Activated T-helper 17 cell treated with anti-CD3 and anti-CD28 coated beads, Interleukin-2, amount 50 U/mL, for 72 hours (primary cell): ENCODE data around the gene GUK1. TPM values are rescaled to one million over a fixed set of nuclear protein-coding genes. Genes with fewer than 3 reads are reported as not detected.

Experiments used
- ATAC-seq: fragments of 150-1000 bp; cut with Tn5 transposase; replicated peaks from 2 replicates; pipeline ENCODE4 v1.10.0; 2021; ENCODE audit warnings: mild to moderate bottlenecking, moderate library complexity
- H3K27ac Mint-ChIP-seq: one replicate; pipeline ENCODE4 v1.8.0; 2022; ENCODE audit warnings: mixed read lengths
- H3K27me3 Mint-ChIP-seq: one replicate; pipeline ENCODE4 v1.8.0; 2022; ENCODE audit warnings: mixed read lengths
- H3K36me3 Mint-ChIP-seq: one replicate; pipeline ENCODE4 v1.8.0; 2022; ENCODE audit warnings: low read depth, mild to moderate bottlenecking, mixed read lengths
- H3K4me1 Mint-ChIP-seq: one replicate; pipeline ENCODE4 v1.8.0; 2022; ENCODE audit warnings: mixed read lengths
- H3K4me3 Mint-ChIP-seq: one replicate; pipeline ENCODE4 v1.8.0; 2022; ENCODE audit warnings: mild to moderate bottlenecking, mixed read lengths
- H3K9me3 Mint-ChIP-seq: one replicate; pipeline ENCODE4 v1.8.0; 2022; ENCODE audit warnings: mixed read lengths
- total RNA-seq, 2 donors: library from RNA; stranded (reverse); gene quantifications; one replicate each; pipeline ENCODE4 v1.2.3, GENCODE V29; 2022

GUK1 gene
- total RNA-seq, 2 donors from 2014 or later, result 284 to 285 TPM

- no peak overlapping the region for H3K4me3 Mint-ChIP-seq
- H3K27me3 Mint-ChIP-seq, result no peaks in the 10 kb centered on the region
- H3K36me3 Mint-ChIP-seq, result no peaks in the 10 kb centered on the region
- H3K27ac Mint-ChIP-seq, result no peak overlapping the region
- H3K9me3 Mint-ChIP-seq, result no peaks in the 10 kb centered on the region
- peaks cover 7% of the 10 kb centered on the region for H3K4me1 Mint-ChIP-seq
- no peak for ATAC-seq
Observed at GRCh38 chr1:228156515-228156881, 16.4 kb downstream of the GUK1 start.

DNA sequence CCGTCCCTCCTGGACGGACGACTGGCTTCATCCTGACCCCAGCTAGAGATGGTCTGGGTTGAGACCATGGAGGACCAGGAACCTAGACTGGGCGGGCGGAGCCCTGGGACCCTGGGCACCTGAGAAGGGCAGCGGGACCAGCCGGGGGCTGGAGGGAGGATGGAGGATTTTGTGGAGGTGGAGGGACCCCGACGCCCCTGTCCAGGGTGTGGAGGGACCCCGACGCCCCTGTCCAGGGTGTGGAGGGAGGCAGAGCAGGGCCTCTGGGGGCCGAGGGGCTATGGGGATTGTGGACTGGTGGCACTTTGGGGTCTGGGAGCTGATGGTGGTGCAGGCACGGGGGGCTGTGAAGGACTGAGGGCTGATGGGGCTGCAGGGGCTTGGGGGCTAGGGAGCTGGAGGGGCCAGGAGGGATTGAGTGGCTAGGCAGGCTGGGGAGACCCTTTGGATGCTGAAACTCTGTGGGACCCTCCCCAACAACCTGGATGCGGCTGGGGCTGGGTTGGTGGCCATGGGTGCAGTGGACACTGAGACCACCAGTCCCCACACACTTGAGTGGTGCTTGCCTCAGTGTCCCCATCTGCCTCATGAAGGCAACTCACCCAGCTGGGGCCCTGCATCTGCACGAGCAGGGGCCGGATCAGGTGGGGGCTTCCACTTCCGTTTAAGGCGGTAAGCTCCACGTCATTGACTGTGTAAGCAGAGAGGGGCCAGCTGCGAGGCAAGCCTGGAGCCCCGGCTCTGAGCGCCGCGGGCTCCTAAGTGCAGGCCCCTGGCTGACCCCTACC is 17.1 kb downstream of the GUK1 start:
- Mint-ChIP-seq H3K4me1 (peaks cover 7% of the 10 kb centered on the region), H3K4me3 (no peak overlapping the region), H3K9me3 (no peaks in the 10 kb centered on the region), H3K27me3 (no peaks in the 10 kb centered on the region), H3K27ac (no peak overlapping the region), H3K36me3 (no peaks in the 10 kb centered on the region)
- ATAC-seq, result no peak

GRCh38 chr1:228157729-228158126 is 17.6 kb downstream of the GUK1 start:
- Mint-ChIP-seq H3K4me1 (peaks cover 7% of the 10 kb centered on the region), H3K4me3 (no peak overlapping the region)

GRCh38 chr1:228158151-228159007 is 18.3 kb downstream of the GUK1 start:
- H3K4me1 Mint-ChIP-seq, result peaks cover 7% of the 10 kb centered on the region
- no peak overlapping the region for H3K4me3 Mint-ChIP-seq
- no peaks in the 10 kb centered on the region for H3K27me3 Mint-ChIP-seq
- no peak for ATAC-seq
- no peaks in the 10 kb centered on the region for H3K9me3 Mint-ChIP-seq
- no peak overlapping the region for H3K27ac Mint-ChIP-seq
- H3K36me3 Mint-ChIP-seq, result no peaks in the 10 kb centered on the region

More at GRCh38 chr1:228157729-228158126, 17.6 kb downstream of the GUK1 start:
- Mint-ChIP-seq H3K27me3 (no peaks in the 10 kb centered on the region), H3K27ac (no peak overlapping the region), H3K36me3 (no peaks in the 10 kb centered on the region), H3K9me3 (no peaks in the 10 kb centered on the region)
- ATAC-seq, result no peak

- Mint-ChIP-seq H3K36me3 (no peaks in the 10 kb centered on the region), H3K4me1 (peaks cover 9% of the 10 kb centered on the region), H3K9me3 (no peaks in the 10 kb centered on the region), H3K27me3 (no peaks in the 10 kb centered on the region), H3K4me3 (no peak overlapping the region), H3K27ac (no peak overlapping the region)
- ATAC-seq, result no peak
Observed at GRCh38 chr1:228159008-228159665, 19.1 kb downstream of the GUK1 start.

- H3K27ac Mint-ChIP-seq, result no peak overlapping the region
- H3K4me3 Mint-ChIP-seq, result no peak overlapping the region
- no peaks in the 10 kb centered on the region for H3K27me3 Mint-ChIP-seq
- ATAC-seq, result no peak
- H3K9me3 Mint-ChIP-seq, result no peaks in the 10 kb centered on the region
- peaks cover under 1% of the 10 kb centered on the region for H3K36me3 Mint-ChIP-seq
- H3K4me1 Mint-ChIP-seq, result peaks cover 7% of the 10 kb centered on the region
Observed at GRCh38 chr1:228160201-228160761, 20.2 kb downstream of the GUK1 start.

DNA sequence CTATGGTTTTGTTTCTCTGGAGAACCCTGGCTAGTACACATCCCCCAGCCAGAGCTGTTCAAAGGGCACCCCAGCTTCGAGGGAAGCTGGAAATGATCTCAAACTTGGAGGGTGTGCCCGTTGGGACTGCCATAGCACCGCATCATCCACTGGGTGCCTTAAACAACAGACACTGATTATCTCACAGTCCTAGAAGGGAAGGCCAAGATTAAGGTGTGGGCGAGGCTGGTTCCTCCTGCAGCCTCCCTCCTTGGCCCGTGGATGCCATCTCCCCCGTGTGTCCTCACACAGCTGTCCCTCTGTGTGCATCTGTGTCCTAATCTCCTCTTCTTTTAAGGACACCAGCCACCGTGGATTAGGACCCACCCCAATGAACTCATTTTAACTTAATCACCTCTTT is 21.3 kb downstream of the GUK1 start:
- peaks cover 10% of the 10 kb centered on the region for H3K36me3 Mint-ChIP-seq
- H3K27me3 Mint-ChIP-seq, result no peaks in the 10 kb centered on the region
- H3K27ac Mint-ChIP-seq, result peak overlapping the region; percentile 30
- no peak for ATAC-seq
- peaks cover 7% of the 10 kb centered on the region for H3K4me1 Mint-ChIP-seq
- no peak overlapping the region for H3K4me3 Mint-ChIP-seq
- H3K9me3 Mint-ChIP-seq, result no peaks in the 10 kb centered on the region

GRCh38 chr1:228161866-228162265 is 21.8 kb downstream of the GUK1 start:
- no peak for ATAC-seq
- no peaks in the 10 kb centered on the region for H3K9me3 Mint-ChIP-seq
- no peak overlapping the region for H3K4me3 Mint-ChIP-seq
- H3K27ac Mint-ChIP-seq, result peak overlapping the region; percentile 30
- no peaks in the 10 kb centered on the region for H3K27me3 Mint-ChIP-seq
- peaks cover 7% of the 10 kb centered on the region for H3K4me1 Mint-ChIP-seq
- peaks cover 10% of the 10 kb centered on the region for H3K36me3 Mint-ChIP-seq

DNA sequence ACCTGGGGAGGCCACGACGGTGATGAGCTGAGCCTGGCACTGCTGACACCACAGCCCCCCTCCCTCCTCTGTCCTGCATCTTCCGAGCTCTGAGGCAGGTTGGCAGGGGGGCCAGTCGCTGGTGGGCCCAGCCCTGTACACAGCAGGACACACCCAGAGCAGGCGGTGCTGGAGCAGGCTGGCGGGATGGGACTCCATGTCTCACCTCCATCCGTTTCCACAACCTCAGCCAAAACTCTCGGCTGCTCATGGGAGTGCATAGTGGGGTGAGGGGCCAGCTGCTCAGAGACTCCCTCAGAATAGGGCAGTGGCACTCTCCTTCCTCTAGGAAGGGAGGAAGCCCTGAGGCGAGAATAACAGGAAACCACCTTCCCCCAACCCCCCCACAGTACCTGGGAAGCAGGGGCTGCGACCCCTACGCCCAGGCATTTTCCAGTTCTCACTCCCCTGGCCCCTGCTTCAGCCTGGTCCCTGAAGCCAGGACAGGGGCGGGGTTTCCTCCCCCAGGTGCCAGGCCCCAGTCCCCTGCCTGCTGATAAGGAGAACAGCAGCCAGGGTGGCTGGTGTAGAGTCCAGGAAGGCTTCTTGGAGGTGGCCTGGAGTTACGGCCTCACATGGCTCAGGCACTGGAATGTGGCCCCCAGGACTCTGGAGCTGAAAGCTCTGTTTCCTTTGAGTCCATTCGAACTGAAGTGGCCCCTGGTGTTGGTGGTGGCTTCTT is 22.4 kb downstream of the GUK1 start:
- peaks cover 7% of the 10 kb centered on the region for H3K4me1 Mint-ChIP-seq
- no peak for ATAC-seq
- H3K4me3 Mint-ChIP-seq, result no peak overlapping the region
- no peaks in the 10 kb centered on the region for H3K27me3 Mint-ChIP-seq
- H3K27ac Mint-ChIP-seq, result peak overlapping the region; percentile 30
- peaks cover 10% of the 10 kb centered on the region for H3K36me3 Mint-ChIP-seq
- no peaks in the 10 kb centered on the region for H3K9me3 Mint-ChIP-seq

DNA sequence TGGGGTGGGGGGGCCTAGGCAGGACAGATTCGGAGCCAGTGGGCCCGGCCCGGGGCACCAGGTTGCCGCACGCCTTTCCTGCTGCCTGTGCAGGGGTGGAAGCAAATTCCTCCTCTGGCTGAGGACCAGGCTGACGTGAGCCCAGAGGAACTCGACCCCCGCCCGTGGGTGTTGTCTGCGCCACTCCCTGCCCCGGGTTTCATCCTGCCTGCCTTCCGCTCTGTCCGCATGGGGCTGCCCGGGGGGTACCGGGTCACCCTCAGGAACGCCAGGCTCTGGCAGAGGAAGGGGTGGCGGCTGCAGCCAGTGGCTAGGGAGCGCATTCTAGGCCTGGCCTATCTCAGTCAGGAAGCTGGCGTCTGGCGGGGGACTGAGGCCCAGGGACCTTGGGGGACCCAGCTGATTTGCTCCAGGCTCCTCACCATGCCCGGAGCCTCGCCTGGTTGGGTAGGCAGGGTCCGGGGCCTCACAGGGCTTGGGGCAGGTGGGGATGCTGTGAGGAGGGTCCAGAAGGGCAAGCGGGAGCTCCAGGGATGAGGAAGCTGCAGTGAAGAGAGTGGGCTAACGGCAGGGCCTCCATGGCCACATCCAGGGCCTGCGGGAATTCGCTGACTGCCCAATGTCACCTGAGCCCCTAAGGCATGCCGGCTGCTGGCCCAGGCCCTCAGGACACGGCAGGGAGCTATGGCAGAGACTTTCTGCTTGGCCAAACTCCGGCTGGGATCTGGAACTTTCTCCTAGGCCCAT is 23.1 kb downstream of the GUK1 start:
- peaks cover 10% of the 10 kb centered on the region for H3K36me3 Mint-ChIP-seq
- ATAC-seq, result no peak

DNA sequence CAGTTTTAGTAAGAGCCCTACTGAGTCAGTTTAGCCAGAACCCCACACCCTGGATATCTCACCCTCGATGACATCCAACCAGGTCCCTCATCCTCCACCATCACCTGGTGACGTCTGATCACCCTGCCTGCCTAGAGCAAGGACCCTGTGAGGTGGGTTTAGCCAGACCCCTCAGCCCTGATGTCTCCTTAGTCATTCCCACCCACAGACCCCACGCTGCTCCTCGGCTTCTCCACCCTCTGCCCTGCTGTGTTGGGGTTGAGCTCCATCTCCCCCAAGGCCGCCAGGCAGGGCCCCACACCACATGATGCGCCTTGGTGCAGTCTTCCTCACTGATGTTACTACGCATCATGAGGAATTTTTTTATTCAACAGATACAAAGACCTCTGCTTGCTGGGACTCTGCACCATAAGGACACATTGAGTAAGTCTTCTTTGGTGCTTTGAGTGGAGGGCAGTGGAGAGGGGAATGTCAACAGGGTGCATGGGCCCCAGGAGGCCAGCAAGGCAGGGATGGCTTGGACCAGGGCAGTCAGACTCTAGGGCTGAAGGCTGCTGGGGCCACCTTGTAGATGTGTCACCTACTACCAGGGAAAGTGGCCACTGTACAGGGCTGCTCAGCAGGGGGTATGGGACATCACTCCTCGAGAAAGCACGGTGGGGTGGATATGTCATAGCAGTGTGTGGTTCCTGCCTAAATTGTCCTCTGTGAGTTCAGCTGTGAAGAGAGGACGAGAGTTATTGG is 23.9 kb downstream of the GUK1 start:
- Mint-ChIP-seq H3K27ac (peak overlapping the region; percentile 91), H3K4me1 (peaks cover 11% of the 10 kb centered on the region), H3K9me3 (no peaks in the 10 kb centered on the region), H3K36me3 (peaks cover 10% of the 10 kb centered on the region), H3K4me3 (peak overlapping the region; percentile 80), H3K27me3 (no peaks in the 10 kb centered on the region)
- ATAC-seq, result no peak

More for the DNA sequence above, 23.1 kb downstream of the GUK1 start:
- peaks cover 7% of the 10 kb centered on the region for H3K4me1 Mint-ChIP-seq
- no peaks in the 10 kb centered on the region for H3K9me3 Mint-ChIP-seq
- H3K27ac Mint-ChIP-seq, result no peak overlapping the region
- no peaks in the 10 kb centered on the region for H3K27me3 Mint-ChIP-seq
- H3K4me3 Mint-ChIP-seq, result no peak overlapping the region

- Mint-ChIP-seq H3K9me3 (no peaks in the 10 kb centered on the region), H3K4me3 (peak overlapping the region; percentile 80), H3K27ac (peak overlapping the region; percentile 91), H3K36me3 (peaks cover 10% of the 10 kb centered on the region), H3K27me3 (no peaks in the 10 kb centered on the region), H3K4me1 (peaks cover 11% of the 10 kb centered on the region)
- ATAC-seq, result no peak
Observed at GRCh38 chr1:228164561-228165371, 24.7 kb downstream of the GUK1 start.
